ENCODE data around the gene TMCO4. TPM values are rescaled to one million over a fixed set of nuclear protein-coding genes. Genes with fewer than 3 reads are reported as not detected.

TMCO4 gene
- total RNA-seq, 1 experiment from 2014 or later: 19.7 TPM

DNA sequence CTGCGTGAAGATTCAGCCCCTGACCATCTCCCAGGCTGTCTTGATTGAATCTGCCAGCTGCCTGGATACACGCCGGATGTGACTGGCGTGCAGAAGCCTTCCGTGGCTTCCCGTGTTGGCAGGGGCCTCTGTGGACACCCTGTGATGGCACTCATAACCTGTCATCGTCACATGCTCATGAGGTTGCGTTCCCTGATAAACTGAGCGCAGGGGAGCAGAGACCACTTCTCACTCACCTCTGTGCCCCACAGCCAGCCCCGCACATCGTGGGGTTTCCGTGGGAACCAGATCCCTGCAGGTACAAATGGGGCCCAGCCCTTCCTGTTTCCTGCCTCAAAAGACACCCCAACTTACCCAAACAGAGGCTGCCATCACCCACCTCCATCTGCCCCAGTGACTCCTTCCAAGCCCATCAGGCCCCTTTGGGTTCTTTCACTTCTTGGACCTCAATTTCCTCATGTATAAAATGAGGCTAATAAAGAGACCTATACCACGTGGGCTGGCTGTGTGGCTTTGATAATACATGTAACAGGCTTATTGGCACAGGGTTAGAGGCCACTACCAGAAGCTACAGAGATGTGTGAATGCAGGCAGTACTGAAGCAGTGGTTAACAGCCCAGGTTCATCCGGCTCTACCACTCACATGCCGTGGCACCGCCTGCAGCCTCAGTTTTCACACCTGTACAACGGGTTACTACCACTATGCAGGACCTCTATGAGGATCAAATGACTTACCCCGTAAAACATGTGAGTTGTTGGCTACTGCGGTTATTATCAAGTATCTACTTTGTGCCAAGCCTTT, 111.5 kb downstream of the TMCO4 start:
- BruUV-seq (replicated peaks): no TSS peak
- TF ChIP-seq, protein P1, sequence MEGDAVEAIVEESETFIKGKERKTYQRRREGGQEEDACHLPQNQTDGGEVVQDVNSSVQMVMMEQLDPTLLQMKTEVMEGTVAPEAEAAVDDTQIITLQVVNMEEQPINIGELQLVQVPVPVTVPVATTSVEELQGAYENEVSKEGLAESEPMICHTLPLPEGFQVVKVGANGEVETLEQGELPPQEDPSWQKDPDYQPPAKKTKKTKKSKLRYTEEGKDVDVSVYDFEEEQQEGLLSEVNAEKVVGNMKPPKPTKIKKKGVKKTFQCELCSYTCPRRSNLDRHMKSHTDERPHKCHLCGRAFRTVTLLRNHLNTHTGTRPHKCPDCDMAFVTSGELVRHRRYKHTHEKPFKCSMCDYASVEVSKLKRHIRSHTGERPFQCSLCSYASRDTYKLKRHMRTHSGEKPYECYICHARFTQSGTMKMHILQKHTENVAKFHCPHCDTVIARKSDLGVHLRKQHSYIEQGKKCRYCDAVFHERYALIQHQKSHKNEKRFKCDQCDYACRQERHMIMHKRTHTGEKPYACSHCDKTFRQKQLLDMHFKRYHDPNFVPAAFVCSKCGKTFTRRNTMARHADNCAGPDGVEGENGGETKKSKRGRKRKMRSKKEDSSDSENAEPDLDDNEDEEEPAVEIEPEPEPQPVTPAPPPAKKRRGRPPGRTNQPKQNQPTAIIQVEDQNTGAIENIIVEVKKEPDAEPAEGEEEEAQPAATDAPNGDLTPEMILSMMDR (conservative IDR thresholded peaks at IDR 0.05; ENCODE audit: low read depth, low read length): no peak
- TF ChIP-seq EZH2 (IDR thresholded peaks at IDR 0.05; ENCODE audit: low read length, unreplicated experiment): no peak
- TF ChIP-seq EZH2phosphoT487 (IDR thresholded peaks at IDR 0.05; ENCODE audit: borderline replicate concordance, low read length): no peak
- Histone ChIP-seq H3K9me2 (replicated peaks; ENCODE audit: low read length) (no peaks in the 10 kb centered on the region), H3K36me3 (ENCODE audit: low read depth, low read length) (no peaks in the 10 kb centered on the region), H3K27me3 (ENCODE audit: low read length) (no peaks in the 10 kb centered on the region), H3K79me2 (ENCODE audit: low read length) (no peaks in the 10 kb centered on the region), H3F3A (ENCODE audit: low read length, unreplicated experiment) (no peaks in the 10 kb centered on the region), H2AFZ (ENCODE audit: low read length) (no peak overlapping the region), H3K4me2 (ENCODE audit: low read length) (no peak overlapping the region), H4K20me1 (ENCODE audit: low read length) (no peaks in the 10 kb centered on the region), H3K9me3 (ENCODE audit: low read length) (no peaks in the 10 kb centered on the region), H3K9ac (ENCODE audit: low read length) (no peak overlapping the region), H3K4me1 (ENCODE audit: insufficient read depth, low read length) (no peaks in the 10 kb centered on the region), H3K4me3 (ENCODE audit: low read length) (no peak overlapping the region), H3K27ac (ENCODE audit: low read length) (no peak overlapping the region)
- ATAC-seq (no peak), DNase-seq (no peak)
- ChIA-PET POLR2A (ENCODE audit: unreplicated experiment) (interaction anchor here (0.5 kb wide), 1 partner anchor 194 kb away, joined by 3 read pairs; the partner anchor contains the start of gene OTUD3), CTCF (no interaction called here)
- intact Hi-C loops (cut with micrococcal nuclease): no loop called here

DNA sequence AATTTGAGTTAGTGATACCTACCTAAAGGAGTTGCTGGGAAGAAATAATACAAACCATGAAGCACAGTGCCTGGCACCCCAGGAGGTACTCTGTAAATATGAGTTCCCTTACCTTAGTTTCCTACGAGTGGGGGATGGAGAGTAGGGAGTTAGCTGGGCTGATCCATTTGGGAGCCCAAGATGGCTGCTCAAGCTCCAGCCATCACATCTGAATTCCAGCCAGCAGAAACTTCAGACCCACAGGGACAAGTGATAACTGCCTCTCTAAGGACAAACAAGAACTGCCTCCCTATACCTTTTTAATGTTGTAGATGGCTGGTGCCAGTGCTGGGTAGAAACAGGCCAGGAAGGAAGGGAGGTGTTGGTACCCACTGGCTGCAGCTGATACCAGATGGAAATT, 112.3 kb downstream of the TMCO4 start:
- BruUV-seq (replicated peaks): no TSS peak
- no peak for TF ChIP-seq EZH2 (IDR thresholded peaks at IDR 0.05; ENCODE audit: low read length, unreplicated experiment)
- TF ChIP-seq, protein P1 (conservative IDR thresholded peaks at IDR 0.05; ENCODE audit: low read depth, low read length): no peak
- no peak for TF ChIP-seq EZH2phosphoT487 (IDR thresholded peaks at IDR 0.05; ENCODE audit: borderline replicate concordance, low read length)
- no peak for DNase-seq
- POLR2A ChIA-PET (ENCODE audit: unreplicated experiment): no interaction called here
- no peak overlapping the region for H2AFZ ChIP-seq (ENCODE audit: low read length)
- H3K9ac ChIP-seq (ENCODE audit: low read length): no peak overlapping the region
- no peak overlapping the region for H3K4me2 ChIP-seq (ENCODE audit: low read length)
- intact Hi-C loops (cut with micrococcal nuclease): no loop called here
- H3K36me3 ChIP-seq (ENCODE audit: low read depth, low read length): no peaks in the 10 kb centered on the region
- H4K20me1 ChIP-seq (ENCODE audit: low read length): no peaks in the 10 kb centered on the region
- CTCF ChIA-PET: no interaction called here
- no peak for ATAC-seq
- H3K79me2 ChIP-seq (ENCODE audit: low read length): no peaks in the 10 kb centered on the region
- H3K9me2 ChIP-seq (replicated peaks; ENCODE audit: low read length): no peaks in the 10 kb centered on the region
- H3F3A ChIP-seq (ENCODE audit: low read length, unreplicated experiment): no peaks in the 10 kb centered on the region
- no peak overlapping the region for H3K4me3 ChIP-seq (ENCODE audit: low read length)
- no peak overlapping the region for H3K27ac ChIP-seq (ENCODE audit: low read length)
- H3K27me3 ChIP-seq (ENCODE audit: low read length): no peaks in the 10 kb centered on the region
- no peaks in the 10 kb centered on the region for H3K4me1 ChIP-seq (ENCODE audit: insufficient read depth, low read length)
- H3K9me3 ChIP-seq (ENCODE audit: low read length): no peaks in the 10 kb centered on the region

DNA sequence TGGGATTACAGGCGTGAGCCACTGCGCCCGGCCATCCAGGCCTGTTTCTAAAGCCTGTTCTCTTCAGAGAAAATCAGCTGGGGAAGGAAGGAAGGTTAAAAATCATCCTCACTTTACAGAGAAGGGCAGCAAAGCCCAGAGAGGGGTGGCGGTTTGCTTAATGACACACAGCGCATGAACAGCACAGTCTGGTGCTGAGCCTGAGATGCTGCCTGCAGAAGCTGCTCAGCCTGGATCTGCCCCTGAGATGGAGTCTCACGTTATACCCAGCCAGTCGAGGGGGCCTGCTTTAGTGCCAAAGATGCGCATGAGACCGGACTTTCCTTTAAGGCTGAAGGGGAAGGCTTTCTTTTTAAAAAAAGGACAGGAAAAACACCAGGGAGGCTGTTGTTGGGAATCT, 113.7 kb downstream of the TMCO4 start:
- no TSS peak for BruUV-seq (replicated peaks)
- ChIA-PET POLR2A (ENCODE audit: unreplicated experiment) (no interaction called here), CTCF (no interaction called here)
- DNase-seq (no peak), ATAC-seq (no peak)
- Histone ChIP-seq H2AFZ (ENCODE audit: low read length) (no peak overlapping the region), H3K4me1 (ENCODE audit: insufficient read depth, low read length) (no peaks in the 10 kb centered on the region), H3K36me3 (ENCODE audit: low read depth, low read length) (no peaks in the 10 kb centered on the region), H4K20me1 (ENCODE audit: low read length) (no peaks in the 10 kb centered on the region), H3K27ac (ENCODE audit: low read length) (no peak overlapping the region), H3F3A (ENCODE audit: low read length, unreplicated experiment) (no peaks in the 10 kb centered on the region), H3K9ac (ENCODE audit: low read length) (no peak overlapping the region), H3K4me2 (ENCODE audit: low read length) (no peak overlapping the region), H3K79me2 (ENCODE audit: low read length) (no peaks in the 10 kb centered on the region), H3K9me2 (replicated peaks; ENCODE audit: low read length) (no peaks in the 10 kb centered on the region), H3K27me3 (ENCODE audit: low read length) (no peaks in the 10 kb centered on the region), H3K4me3 (ENCODE audit: low read length) (no peak overlapping the region), H3K9me3 (ENCODE audit: low read length) (no peaks in the 10 kb centered on the region)
- intact Hi-C loops (cut with micrococcal nuclease): no loop called here
- TF ChIP-seq, protein P1 (conservative IDR thresholded peaks at IDR 0.05; ENCODE audit: low read depth, low read length): no peak
